GM21360 (cell line): ENCODE data around the gene MLH3.

Source experiments
- ATAC-seq: cut with Tn5 transposase; IDR thresholded peaks from one replicate; pipeline ENCODE4 v1.9.1; 2021; ENCODE audit warnings: mild to moderate bottlenecking, moderate library complexity; ENCODE audit not compliant: unreplicated experiment

The MLH3 gene

GRCh38 chr14:74988131-74988530 lies 63.1 kb downstream of the MLH3 start:
- no peak for ATAC-seq

GRCh38 chr14:74985806-74986205 lies 65.5 kb downstream of the MLH3 start:
- ATAC-seq: no peak

- ATAC-seq: no peak
Measured at GRCh38 chr14:74985028-74985310, 66.3 kb downstream of the MLH3 start.

- no peak for ATAC-seq
Measured at GRCh38 chr14:74984236-74985027, 66.8 kb downstream of the MLH3 start.

GRCh38 chr14:74983343-74983742 lies 67.9 kb downstream of the MLH3 start:
- no peak for ATAC-seq

- no peak for ATAC-seq
Measured at GRCh38 chr14:74982661-74983060, 68.6 kb downstream of the MLH3 start.

GRCh38 chr14:74981833-74982232 lies 69.4 kb downstream of the MLH3 start:
- no peak for ATAC-seq

GRCh38 chr14:74981462-74981782 lies 69.8 kb downstream of the MLH3 start:
- ATAC-seq: no peak

- ATAC-seq: no peak
Measured at GRCh38 chr14:74980731-74981461, 70.4 kb downstream of the MLH3 start.

GRCh38 chr14:74980398-74980730 lies 70.9 kb downstream of the MLH3 start:
- no peak for ATAC-seq

GRCh38 chr14:74979442-74980397 lies 71.5 kb downstream of the MLH3 start:
- no peak for ATAC-seq

GRCh38 chr14:74979029-74979428 lies 72.2 kb downstream of the MLH3 start:
- no peak for ATAC-seq

- ATAC-seq: no peak
Measured at GRCh38 chr14:74978416-74978947, 72.8 kb downstream of the MLH3 start.

- no peak for ATAC-seq
Measured at GRCh38 chr14:74977901-74978385, 73.3 kb downstream of the MLH3 start.

GRCh38 chr14:74977164-74977900 lies 73.9 kb downstream of the MLH3 start:
- ATAC-seq: no peak

GRCh38 chr14:74976264-74977113 lies 74.8 kb downstream of the MLH3 start:
- ATAC-seq: no peak

GRCh38 chr14:74975059-74975810 lies 76.0 kb downstream of the MLH3 start:
- no peak for ATAC-seq

- no peak for ATAC-seq
Measured at GRCh38 chr14:74974364-74975058, 76.8 kb downstream of the MLH3 start.
